GM12878 (cell line): Measurements from ENCODE around the gene PPP6R2. TPM values are rescaled to one million over a fixed set of nuclear protein-coding genes. Genes with fewer than 3 reads are reported as not detected.

Source experiments
- ATAC-seq: fragments of 200-7000 bp; cut with Tn5 transposase; 3 replicates; pipeline ENCODE4 v1.9.1; 2020; ENCODE audit warnings: mild to moderate bottlenecking, moderate library complexity
- BruUV-seq: library from RNA; stranded (reverse); fragments of 400-500 nt; replicated peaks from 2 replicates; lab custom pipeline; 2021; lab: Mats Ljungman, UMichigan
- CTCF ChIA-PET: fragments of 300-600 bp; sonication (Branson Sonifier 250); formaldehyde crosslinking; extraction: SDS; loops from one replicate; lab custom pipeline; 2021; ENCODE audit warnings: inconsistent platforms; lab: Yijun Ruan, JAX
- POLR2A ChIA-PET: fragments of 350-600 bp; formaldehyde crosslinking; extraction: SDS; loops from one replicate; lab custom pipeline; 2021; ENCODE audit warnings: inconsistent platforms; lab: Charles Lee
- RAD21 ChIA-PET: fragments of 300-600 bp; sonication (Branson Sonifier 250); formaldehyde crosslinking; loops from one replicate; lab custom pipeline; 2023; ENCODE audit warnings: antibody characterized with exemption; ENCODE audit not compliant: unreplicated experiment; lab: Charles Lee
- SMC1A ChIA-PET: fragments of 300-600 bp; sonication (Branson Sonifier 250); formaldehyde crosslinking; loops from one replicate; lab custom pipeline; 2023; ENCODE audit not compliant: unreplicated experiment, uncharacterized antibody; lab: Charles Lee
- DNase-seq: peaks from one replicate; pipeline ENCODE4 v3.0.0-alpha.2; 2011; ENCODE audit warnings: low read depth, low spot score
- FAIRE-seq: peaks from 3 replicates; lab custom pipeline; 2011; peaks lifted over from hg19 to GRCh38; lab: Jason Lieb, UNC
- H2AFZ ChIP-seq: 2 replicates; pipeline ENCODE4 v1.6.0; 2011; ENCODE audit warnings: low read depth, low read length, control low read depth; ENCODE audit not compliant: control insufficient read depth
- H3K27ac ChIP-seq: 2 replicates; pipeline ENCODE4 v1.5.1; 2011; ENCODE audit warnings: control low read depth; ENCODE audit not compliant: control insufficient read depth, insufficient read depth
- H3K27me3 ChIP-seq, 2 experiments: replicated peaks in 1 of 2; 2 replicates each; pipeline versions ENCODE4 v1.6.0 to v1.6.1; 2011; ENCODE audit warnings: low read length in 1 of 2; ENCODE audit not compliant: control insufficient read depth in 2 of 2, insufficient read depth in 2 of 2
- H3K36me3 ChIP-seq, 2 experiments: 2 replicates each; pipeline ENCODE4 v1.5.1; 2011; ENCODE audit warnings: low read length in 1 of 2; ENCODE audit not compliant: control insufficient read depth in 2 of 2, insufficient read depth in 2 of 2
- H3K4me1 ChIP-seq: 2 replicates; pipeline ENCODE4 v1.6.1; 2011; ENCODE audit warnings: mild to moderate bottlenecking, low read length, moderate library complexity, mixed read lengths; ENCODE audit not compliant: control insufficient read depth, insufficient read depth
- H3K4me2 ChIP-seq: 2 replicates; pipeline ENCODE4 v1.6.0; 2011; ENCODE audit warnings: control low read depth; ENCODE audit not compliant: control insufficient read depth, insufficient read depth
- H3K4me3 ChIP-seq: fragments of 200-600 bp; sonication (generic); 2 replicates; pipeline ENCODE4 v1.5.1; 2016
- H3K79me2 ChIP-seq: 2 replicates; pipeline ENCODE4 v1.6.0; 2011; ENCODE audit warnings: low read length; ENCODE audit not compliant: control insufficient read depth, insufficient read depth
- H3K9ac ChIP-seq: 2 replicates; pipeline ENCODE4 v1.8.0; 2011; ENCODE audit warnings: low read length, control low read depth, mixed read lengths; ENCODE audit not compliant: control insufficient read depth, insufficient read depth
- H3K9me3 ChIP-seq: replicated peaks from 3 replicates; pipeline ENCODE4 v1.5.1; 2011; ENCODE audit warnings: mild to moderate bottlenecking, low read length; ENCODE audit not compliant: control insufficient read depth, insufficient read depth
- H4K20me1 ChIP-seq: 2 replicates; pipeline ENCODE4 v1.6.0; 2011; ENCODE audit not compliant: control insufficient read depth, insufficient read depth
- NRF1 ChIP-seq: conservative IDR thresholded peaks from 2 replicates; pipeline ENCODE4 v1.6.1; 2011; ENCODE audit warnings: mild to moderate bottlenecking, low read depth, low read length, improper control_type of control experiment
- POU2F2 ChIP-seq: IDR thresholded peaks from 3 replicates; pipeline ENCODE4 v1.6.1; 2011; ENCODE audit warnings: low read depth, mild to moderate bottlenecking, low read length, borderline replicate concordance
- RBBP5 ChIP-seq: fragments of 200-600 bp; sonication (generic); conservative IDR thresholded peaks from 2 replicates; pipeline ENCODE4 v1.6.1; 2016
- SKIL ChIP-seq: fragments of 450-650 bp; IDR thresholded peaks from 2 replicates; pipeline ENCODE4 v1.6.1; 2017; ENCODE audit warnings: mild to moderate bottlenecking, low read depth, inconsistent platforms; ENCODE audit not compliant: poor library complexity, severe bottlenecking
- SMAD5 ChIP-seq: IDR thresholded peaks from 2 replicates; pipeline ENCODE4 v1.6.1; 2016; ENCODE audit warnings: antibody characterized with exemption, low read depth
- SP1 ChIP-seq: IDR thresholded peaks from one replicate; pipeline ENCODE4 v1.6.1; 2011; ENCODE audit warnings: low read depth, low read length
- TAF1 ChIP-seq: IDR thresholded peaks from 2 replicates; pipeline ENCODE4 v1.6.1; 2011; ENCODE audit warnings: mild to moderate bottlenecking, low read depth, low read length, borderline replicate concordance
- WRNIP1 ChIP-seq: IDR thresholded peaks from 2 replicates; pipeline ENCODE4 v1.6.1; 2011; ENCODE audit warnings: low read depth, low read length, improper control_type of control experiment, borderline replicate concordance
- ZBTB33 ChIP-seq: fragments of 450-650 bp; IDR thresholded peaks from 2 replicates; pipeline ENCODE4 v1.6.1; 2017; ENCODE audit warnings: mild to moderate bottlenecking
- ZNF207 ChIP-seq: fragments of 450-650 bp; IDR thresholded peaks from 2 replicates; pipeline ENCODE4 v1.6.1; 2014; ENCODE audit warnings: antibody characterized with exemption, mild to moderate bottlenecking, borderline replicate concordance
- WGBS: methylation state at CpG from one replicate; pipeline ENCODE4 v1.1.6; 2016; ENCODE audit warnings: low lambda C conversion rate; ENCODE audit not compliant: insufficient replicate concordance, insufficient coverage; ENCODE audit errors: missing lambda C conversion rate; 5-methylcytosine and 5-hydroxymethylcytosine counted together
- in situ Hi-C: fragments of 300-500 bp; cut with MboI; formaldehyde crosslinking; loops from 9 replicates; pipeline ENCODE4 v1.14.3; 2018; ENCODE audit warnings: mixed read lengths
- intact Hi-C: fragments of 100-400 bp; cut with micrococcal nuclease; formaldehyde crosslinking; loops from one replicate; pipeline ENCODE4 v1.14.2; 2022; ENCODE audit not compliant: unreplicated experiment
- polyA plus RNA-seq, 11 experiments: library from polyadenylated mRNA; depleted of rRNA in 4 of 11; unstranded in 6 of 11; stranded (reverse) in 5 of 11; fragments of >200 nt; fragmentation: Nextera tagmentation in 4 of 11; fragmentation: Illumina TruSeq in 1 of 11; extraction: Ambion mirVana in 4 of 11; extraction: Trizol in 1 of 11; gene quantifications; 1 replicate in 1 of 11; 2 replicates in 10 of 11; pipeline versions ENCODE4 v1.2.1 to v1.2.3, GENCODE V29; 2011 to 2016; ENCODE audit warnings: inconsistent platforms in 2 of 11, missing spikeins in 2 of 11, low read depth in 1 of 11
- total RNA-seq, 4 experiments: library from RNA; depleted of rRNA in 3 of 4; stranded (reverse); fragments of >200 nt in 3 of 4; fragmentation: Illumina TruSeq in 1 of 4; extraction: Trizol in 1 of 4; gene quantifications; 2 replicates each; pipeline versions ENCODE4 v1.2.1 to v1.2.3, GENCODE V29; 2013 to 2021

Gene PPP6R2
- total and polyA plus RNA-seq, 10 of the 15 experiments (the other 5 are each of a cell fraction or from before 2014, with no cell fraction given): 0.29 to 52.6 (median 25.4) TPM

DNA sequence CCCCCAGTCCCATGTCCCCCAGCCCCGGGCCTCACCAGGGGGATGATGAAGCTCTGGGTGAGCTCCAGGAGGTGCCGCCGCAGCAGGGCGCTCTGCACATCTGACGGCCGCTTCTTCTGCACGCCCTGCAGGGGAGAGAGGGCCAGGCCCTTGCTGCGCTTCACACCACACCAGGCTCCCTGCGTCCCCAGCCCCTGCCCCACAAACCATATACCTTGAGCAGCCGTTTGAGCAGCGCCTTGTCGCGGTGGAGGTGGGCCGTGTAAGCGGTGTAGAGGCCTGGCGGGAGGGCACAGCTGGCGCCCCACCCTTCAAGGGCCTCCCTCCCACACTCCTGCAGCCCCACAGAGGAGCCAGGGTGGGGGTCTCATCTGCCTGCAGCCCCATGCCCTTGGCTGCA, 29.5 kb upstream of the PPP6R2 start:
- Histone ChIP-seq H2AFZ (no peak overlapping the region), H3K4me1 (peaks cover 22% of the 10 kb centered on the region), H3K27me3 (no peaks in the 10 kb centered on the region), H3K4me2 (peak overlapping the region; percentile 99), H3K27ac (peak overlapping the region; percentile 94), H3K36me3 (no peaks in the 10 kb centered on the region), H3K9me3 (no peaks in the 10 kb centered on the region), H3K79me2 (peaks cover 13% of the 10 kb centered on the region), H4K20me1 (no peaks in the 10 kb centered on the region), H3K4me3 (peak overlapping the region; percentile 70), H3K9ac (peak overlapping the region; percentile 88)
- TF ChIP-seq SMAD5 (no peak), ZBTB33 (peak; percentile 72; the same call in 1 of the 2 replicates)
- WGBS: 85% methylated on average over 16 of the region's 17 CpGs
- no peak for DNase-seq
- BruUV-seq: no TSS peak
- in situ Hi-C loops: no loop called here
- intact Hi-C loops: no loop called here
- ChIA-PET RAD21 (interaction anchor here (1.5 to 2.5 kb wide), 2 partner anchors 9 to 194 kb away, joined by 5 to 13 read pairs; partner anchors contain the start of genes LMF2 and NCAPH2), POLR2A (interaction anchor here (0.6 to 1.6 kb wide), 3 partner anchors 8 to 195 kb away, joined by 3 to 11 read pairs (median 4); no protein-coding TSS in a partner anchor), CTCF (interaction anchor here (0.6 to 1.6 kb wide), 3 partner anchors 10 to 303 kb away, joined by 3 to 9 read pairs (median 3); no protein-coding TSS in a partner anchor), SMC1A (interaction anchor here (1.5 to 1.6 kb wide), 2 partner anchors 9 to 12 kb away, joined by 5 to 6 read pairs; no protein-coding TSS in a partner anchor)
- no peak for ATAC-seq
- no peak for FAIRE-seq

GRCh38 chr22:50314081-50314454, 29.1 kb upstream of the PPP6R2 start:
- peak; percentile 41 for ATAC-seq
- in situ Hi-C loops: no loop called here
- no peaks in the 10 kb centered on the region for H3K36me3 ChIP-seq
- no peaks in the 10 kb centered on the region for H4K20me1 ChIP-seq
- peak overlapping the region; percentile 94 for H3K27ac ChIP-seq
- peak overlapping the region; percentile 88 for H3K9ac ChIP-seq
- intact Hi-C loops: no loop called here
- no peak for DNase-seq
- RAD21 ChIA-PET: interaction anchor here (1.0 to 2.5 kb wide), 4 partner anchors 9 to 194 kb away, joined by 3 to 13 read pairs (median 4); partner anchors contain the start of genes LMF2 and NCAPH2
- H3K4me2 ChIP-seq: peak overlapping the region; percentile 99
- CTCF ChIA-PET: interaction anchor here (0.6 to 1.9 kb wide), 6 partner anchors 10 to 308 kb away, joined by 3 to 9 read pairs (median 4); no protein-coding TSS in a partner anchor
- peaks cover 13% of the 10 kb centered on the region for H3K79me2 ChIP-seq
- POLR2A ChIA-PET: interaction anchor here (0.6 to 1.9 kb wide), 5 partner anchors 9 to 211 kb away, joined by 3 to 11 read pairs (median 4); partner anchors contain the start of gene SCO2
- no peaks in the 10 kb centered on the region for H3K9me3 ChIP-seq
- WGBS: 11% methylated on average over 14 of the region's 14 CpGs
- peaks cover 17% of the 10 kb centered on the region for H3K4me1 ChIP-seq
- SMC1A ChIA-PET: interaction anchor here (1.5 to 1.6 kb wide), 2 partner anchors 9 to 12 kb away, joined by 5 to 6 read pairs; no protein-coding TSS in a partner anchor
- H3K27me3 ChIP-seq: no peaks in the 10 kb centered on the region
- peak overlapping the region; percentile 70 for H3K4me3 ChIP-seq
- FAIRE-seq: no peak
- TSS peak; percentile 90 for BruUV-seq
- peak overlapping the region; percentile 94 for H2AFZ ChIP-seq
- TF ChIP-seq TAF1 (no peak), WRNIP1 (no peak), POU2F2 (no peak), NRF1 (no peak), RBBP5 (no peak), SKIL (no peak), SP1 (no peak), ZNF207 (no peak)
